IgD-negative memory B cell (primary cell): ENCODE data around the gene TMEM132D. TPM values are rescaled to one million over a fixed set of nuclear protein-coding genes. Genes with fewer than 3 reads are reported as not detected.

Experiments
- H3K27ac Mint-ChIP-seq, 3 donors: one replicate each; pipeline ENCODE4 v1.8.0; 2020 to 2022; ENCODE audit warnings: mild to moderate bottlenecking in 3 of 3, mixed read lengths in 3 of 3, moderate library complexity in 1 of 3
- H3K27me3 Mint-ChIP-seq: one replicate; pipeline ENCODE4 v1.8.0; 2021; ENCODE audit warnings: mixed read lengths
- H3K36me3 Mint-ChIP-seq: one replicate; pipeline ENCODE4 v1.8.0; 2020; ENCODE audit warnings: mild to moderate bottlenecking, mixed read lengths
- H3K4me1 Mint-ChIP-seq, 3 donors: one replicate each; pipeline ENCODE4 v1.8.0; 2020 to 2022; ENCODE audit warnings: mixed read lengths in 3 of 3, mild to moderate bottlenecking in 1 of 3
- H3K4me3 Mint-ChIP-seq, 4 donors: one replicate each; pipeline ENCODE4 v1.8.0; 2020 to 2022; ENCODE audit warnings: mild to moderate bottlenecking in 4 of 4, mixed read lengths in 4 of 4, moderate library complexity in 3 of 4
- H3K9me3 Mint-ChIP-seq, 3 donors: one replicate each; pipeline ENCODE4 v1.8.0; 2020 to 2021; ENCODE audit warnings: mixed read lengths in 3 of 3, mild to moderate bottlenecking in 1 of 3
- polyA plus RNA-seq: library from polyadenylated mRNA; unstranded; fragments of 300-500 nt; fragmentation: Illumina TruSeq; gene quantifications from one replicate; pipeline ENCODE4 v1.2.3, GENCODE V29; 2021

TMEM132D gene
- polyA plus RNA-seq, 1 donor from 2014 or later = not detected

DNA sequence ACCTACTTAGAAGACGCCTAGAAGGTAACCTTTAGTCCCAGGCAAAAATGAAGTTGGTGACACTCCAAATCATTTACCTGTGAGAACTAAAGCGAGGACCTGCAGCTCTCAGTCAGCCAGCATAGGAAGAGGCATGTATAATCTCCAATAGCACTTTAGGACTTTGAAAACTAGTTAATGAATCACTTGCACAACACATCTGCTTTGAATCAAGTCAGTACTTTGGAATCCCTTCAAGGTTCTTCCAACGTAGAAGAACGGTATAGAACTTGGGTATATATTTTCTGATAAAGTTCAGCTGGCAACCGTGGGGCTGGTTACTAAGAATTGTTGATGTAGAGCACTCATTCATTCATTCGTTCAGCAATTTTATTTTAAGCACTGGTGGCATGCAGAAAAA, 251.9 kb downstream of the TMEM132D start:
- H3K9me3 Mint-ChIP-seq = peaks cover 5 to 13% (median 5%) of the 10 kb centered on the region in 3 donors
- no peak overlapping the region for H3K4me3 Mint-ChIP-seq
- no peaks in the 10 kb centered on the region for H3K4me1 Mint-ChIP-seq
- no peak overlapping the region for H3K27ac Mint-ChIP-seq
- H3K36me3 Mint-ChIP-seq = no peaks in the 10 kb centered on the region
- H3K27me3 Mint-ChIP-seq = no peaks in the 10 kb centered on the region

DNA sequence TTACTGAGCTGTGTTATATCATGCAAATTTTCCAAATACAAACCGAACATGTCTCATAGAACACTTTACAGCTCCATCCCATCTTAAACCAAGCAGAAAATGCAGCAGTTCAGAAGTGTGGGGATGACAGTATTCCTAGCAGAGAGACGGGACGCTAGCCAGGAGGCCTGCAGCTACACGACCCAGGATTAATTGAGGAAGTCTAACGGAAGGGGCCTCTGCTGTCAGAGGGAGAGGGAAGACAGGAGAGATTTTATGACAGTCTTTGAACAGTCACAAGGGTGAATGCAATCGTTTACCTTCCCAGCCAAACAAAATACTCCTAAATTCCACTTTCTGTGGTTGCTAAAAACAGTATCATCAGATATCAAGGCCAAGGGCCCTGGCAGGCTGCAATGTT, 261.9 kb downstream of the TMEM132D start:
- Mint-ChIP-seq H3K9me3 (peaks cover 0 to 5% (median 0%) of the 10 kb centered on the region in 3 donors), H3K36me3 (no peaks in the 10 kb centered on the region), H3K4me3 (no peak overlapping the region), H3K4me1 (no peaks in the 10 kb centered on the region), H3K27ac (no peak overlapping the region), H3K27me3 (no peaks in the 10 kb centered on the region)

DNA sequence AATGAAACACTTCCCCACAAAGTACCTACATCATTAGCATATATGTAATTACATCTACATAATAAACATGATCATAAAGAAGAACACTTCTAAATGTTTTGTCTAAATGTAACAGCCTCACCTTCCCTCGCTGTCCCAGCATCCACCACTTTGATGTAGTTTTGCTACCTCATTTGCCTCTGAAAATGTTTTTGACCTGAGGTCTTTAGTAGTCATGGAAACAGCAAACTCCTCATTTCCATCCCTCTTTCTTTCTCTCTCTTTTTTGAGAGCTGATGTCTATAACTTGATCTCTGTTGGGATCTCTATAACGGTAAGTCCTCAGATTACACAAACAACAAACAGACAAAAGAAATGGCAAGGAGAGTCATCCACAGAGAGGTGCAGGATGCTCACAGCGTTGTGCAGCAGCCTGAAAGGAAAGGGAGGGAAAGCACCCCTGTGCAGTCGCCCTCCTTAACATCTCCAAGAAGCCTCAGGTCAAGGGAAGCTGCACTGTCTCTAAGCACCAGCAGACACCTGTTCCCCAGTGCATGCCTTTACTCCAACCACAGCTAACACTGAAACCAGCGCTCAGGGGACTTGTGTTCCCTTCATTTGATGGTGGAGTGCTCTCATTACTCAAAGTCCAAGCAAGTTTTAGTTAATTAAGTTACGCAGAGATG, 268.7 kb downstream of the TMEM132D start:
- H3K27me3 Mint-ChIP-seq = peaks cover 1% of the 10 kb centered on the region

DNA sequence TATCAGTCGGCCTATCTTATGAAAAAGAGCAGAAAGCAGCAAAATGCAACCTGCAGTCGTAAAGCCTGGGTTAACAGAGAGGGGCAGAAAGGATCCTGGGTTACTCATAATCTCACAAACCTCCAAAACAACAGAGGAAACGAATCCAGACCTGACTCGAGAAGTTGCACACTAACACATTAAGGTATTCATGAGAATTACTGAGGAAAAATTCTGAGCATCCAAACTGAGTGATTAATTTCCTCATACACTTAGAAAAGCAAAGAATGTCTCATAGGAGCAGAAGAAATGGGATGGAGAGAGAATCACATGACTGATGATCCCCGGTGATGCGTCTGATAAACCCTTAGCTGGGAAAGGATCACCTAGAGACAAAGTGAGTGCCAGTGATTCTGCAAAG, 272.5 kb downstream of the TMEM132D start:
- peaks cover 1% of the 10 kb centered on the region for H3K27me3 Mint-ChIP-seq
- H3K4me1 Mint-ChIP-seq = no peaks in the 10 kb centered on the region
- H3K9me3 Mint-ChIP-seq = peaks cover 0 to 2% (median 2%) of the 10 kb centered on the region in 3 donors
- H3K36me3 Mint-ChIP-seq = no peaks in the 10 kb centered on the region
- H3K27ac Mint-ChIP-seq = no peak overlapping the region
- H3K4me3 Mint-ChIP-seq = no peak overlapping the region

More for the DNA sequence above, 268.7 kb downstream of the TMEM132D start:
- no peaks in the 10 kb centered on the region for H3K36me3 Mint-ChIP-seq
- no peak overlapping the region for H3K4me3 Mint-ChIP-seq
- H3K27ac Mint-ChIP-seq = no peak overlapping the region
- H3K4me1 Mint-ChIP-seq = no peaks in the 10 kb centered on the region
- peaks cover 0 to 2% (median 0%) of the 10 kb centered on the region in 3 donors for H3K9me3 Mint-ChIP-seq

DNA sequence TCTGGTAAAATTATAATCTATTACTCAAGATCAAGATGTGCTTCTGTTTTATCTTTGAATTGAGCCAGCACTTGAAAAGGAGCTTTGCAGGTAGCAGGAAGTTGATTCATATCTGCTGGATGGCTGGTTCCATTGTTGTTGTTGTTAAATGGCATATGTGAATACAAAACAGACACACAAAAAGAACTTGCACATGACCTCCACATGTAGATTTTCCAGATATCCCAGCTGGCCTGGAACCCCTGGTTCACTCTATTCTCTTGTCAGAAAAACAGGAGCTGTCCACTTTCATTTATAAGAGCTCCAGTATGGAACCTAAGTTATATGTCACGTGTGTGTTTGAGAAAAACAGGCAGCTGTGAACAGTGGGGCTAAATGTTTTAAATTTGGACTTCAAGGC, 273.9 kb downstream of the TMEM132D start:
- Mint-ChIP-seq H3K27me3 (peaks cover 1% of the 10 kb centered on the region), H3K9me3 (peaks cover 2% of the 10 kb centered on the region in 3 donors), H3K27ac (no peak overlapping the region), H3K4me1 (no peaks in the 10 kb centered on the region), H3K36me3 (no peaks in the 10 kb centered on the region), H3K4me3 (no peak overlapping the region)

DNA sequence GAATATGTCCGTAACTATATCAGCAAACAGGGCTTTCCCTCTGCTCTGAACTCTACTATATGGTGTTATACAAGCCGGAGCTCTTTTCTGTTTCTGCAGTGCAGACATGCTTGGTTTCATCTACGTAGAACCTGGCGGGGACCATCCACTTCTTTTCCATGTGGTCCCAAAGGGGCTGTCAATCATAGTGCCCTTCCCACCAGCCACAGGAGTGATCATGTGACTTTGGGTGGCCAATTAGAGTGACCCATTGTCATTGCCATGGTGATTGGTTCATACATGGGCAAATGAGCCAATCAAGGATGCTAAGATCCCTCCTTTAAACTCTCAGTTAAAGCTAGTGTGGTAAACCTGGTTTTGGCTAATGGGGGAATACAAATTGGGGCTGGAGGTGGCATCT, 281.3 kb downstream of the TMEM132D start:
- Mint-ChIP-seq H3K9me3 (peaks cover 4 to 9% (median 6%) of the 10 kb centered on the region in 3 donors), H3K27ac (no peak overlapping the region), H3K4me3 (no peak overlapping the region), H3K4me1 (no peaks in the 10 kb centered on the region), H3K27me3 (no peaks in the 10 kb centered on the region), H3K36me3 (peaks cover 2% of the 10 kb centered on the region)

DNA sequence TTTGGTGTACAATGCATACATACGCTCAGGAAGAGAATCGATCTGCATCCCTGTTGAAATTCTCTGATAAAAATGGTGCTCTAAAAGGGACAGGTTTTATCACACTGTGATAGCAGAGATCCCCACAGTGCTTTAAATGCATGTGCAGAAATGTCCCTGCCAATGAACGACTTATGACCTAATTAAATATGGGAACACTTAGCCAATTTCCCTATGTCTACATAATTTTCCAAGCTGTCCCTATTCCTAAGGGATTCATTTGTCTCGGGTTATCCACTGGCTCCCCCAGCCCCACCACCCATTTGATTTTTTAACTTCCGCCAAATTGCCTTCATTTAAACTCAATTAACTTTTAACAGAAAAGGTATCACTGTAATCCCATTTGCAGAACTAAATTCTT, 284.6 kb downstream of the TMEM132D start:
- Mint-ChIP-seq H3K4me1 (no peaks in the 10 kb centered on the region), H3K4me3 (no peak overlapping the region), H3K36me3 (peaks cover 4% of the 10 kb centered on the region), H3K27me3 (no peaks in the 10 kb centered on the region), H3K9me3 (peaks cover 6 to 13% (median 13%) of the 10 kb centered on the region in 3 donors), H3K27ac (no peak overlapping the region)

DNA sequence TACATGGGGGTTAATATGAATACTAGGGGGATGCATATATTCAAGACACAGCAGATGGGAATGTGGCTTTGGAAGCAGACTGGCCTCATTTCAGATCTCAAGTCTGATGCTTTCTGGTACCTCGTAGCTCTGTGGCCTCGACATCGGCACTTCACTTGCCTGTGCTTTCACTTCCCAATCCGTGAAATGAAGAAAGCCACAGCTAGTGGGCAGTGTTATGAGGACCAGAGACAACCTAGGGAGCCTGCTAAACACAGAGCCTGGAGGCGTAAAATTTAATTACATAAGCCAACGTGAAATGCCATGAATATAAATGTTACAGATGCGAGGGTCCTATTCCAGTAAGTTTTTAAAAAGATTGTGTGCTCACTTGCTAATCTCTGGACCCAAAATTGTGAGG, 286.0 kb downstream of the TMEM132D start:
- no peaks in the 10 kb centered on the region for H3K4me1 Mint-ChIP-seq
- H3K9me3 Mint-ChIP-seq = peaks cover 5 to 13% (median 13%) of the 10 kb centered on the region in 3 donors
- H3K36me3 Mint-ChIP-seq = peaks cover 4% of the 10 kb centered on the region
- no peaks in the 10 kb centered on the region for H3K27me3 Mint-ChIP-seq
- H3K27ac Mint-ChIP-seq = no peak overlapping the region
- H3K4me3 Mint-ChIP-seq = no peak overlapping the region

DNA sequence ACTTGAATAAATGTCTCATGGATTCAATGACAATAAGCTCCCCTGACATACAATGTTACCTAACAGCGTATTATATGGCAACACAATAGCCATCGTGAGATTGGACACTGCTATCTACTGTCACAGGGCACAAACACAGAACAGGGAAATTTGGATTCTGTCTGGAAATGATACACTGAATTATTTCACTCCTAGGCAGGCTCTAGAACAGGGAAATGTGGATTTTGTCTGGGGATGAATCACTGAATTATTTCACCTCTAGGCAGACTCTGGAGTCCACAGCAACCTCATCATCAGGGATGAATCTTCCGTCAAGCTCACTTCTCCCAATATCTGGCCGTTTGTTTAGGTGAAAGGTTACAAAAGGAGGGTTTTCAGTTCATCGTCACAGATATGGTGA, 288.8 kb downstream of the TMEM132D start:
- Mint-ChIP-seq H3K4me1 (no peaks in the 10 kb centered on the region), H3K27ac (no peak overlapping the region), H3K36me3 (peaks cover 4% of the 10 kb centered on the region), H3K4me3 (no peak overlapping the region), H3K27me3 (no peaks in the 10 kb centered on the region), H3K9me3 (peaks cover 4 to 10% (median 7%) of the 10 kb centered on the region in 3 donors)

DNA sequence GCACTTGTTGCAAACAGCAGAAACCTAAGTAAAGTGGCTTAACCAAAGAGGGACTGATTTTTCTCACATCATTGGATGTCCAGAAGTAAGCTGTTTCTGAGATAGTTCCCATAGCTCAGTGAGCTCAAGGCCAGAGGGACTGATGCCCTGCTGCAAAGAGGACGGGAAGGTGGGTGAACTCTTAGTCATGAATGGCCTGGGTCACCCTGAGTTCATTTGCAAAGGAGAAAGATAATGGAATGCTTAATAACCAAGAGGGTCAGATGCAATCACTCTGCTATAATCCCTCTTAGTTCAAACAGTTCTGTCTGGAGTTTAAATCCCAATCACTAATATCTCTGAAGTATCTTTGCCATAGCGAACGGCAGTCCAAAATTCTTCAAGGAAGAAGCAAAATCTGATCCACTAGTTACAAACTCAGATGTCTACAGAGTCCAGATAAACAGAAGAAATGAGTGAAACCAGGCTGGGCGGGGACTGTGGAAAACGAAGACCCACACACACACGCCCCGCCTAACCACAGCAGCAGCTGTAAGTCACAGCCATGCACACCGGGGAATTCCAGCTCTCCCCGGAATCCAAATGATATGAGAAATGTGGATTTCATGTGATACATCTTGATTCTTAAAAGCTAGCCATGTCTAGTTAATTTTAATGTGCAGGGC, 289.5 kb downstream of the TMEM132D start:
- Mint-ChIP-seq H3K4me1 (no peaks in the 10 kb centered on the region), H3K9me3 (peaks cover 4 to 10% (median 7%) of the 10 kb centered on the region in 3 donors), H3K27ac (no peak overlapping the region), H3K27me3 (no peaks in the 10 kb centered on the region), H3K4me3 (no peak overlapping the region), H3K36me3 (peaks cover 4% of the 10 kb centered on the region)

DNA sequence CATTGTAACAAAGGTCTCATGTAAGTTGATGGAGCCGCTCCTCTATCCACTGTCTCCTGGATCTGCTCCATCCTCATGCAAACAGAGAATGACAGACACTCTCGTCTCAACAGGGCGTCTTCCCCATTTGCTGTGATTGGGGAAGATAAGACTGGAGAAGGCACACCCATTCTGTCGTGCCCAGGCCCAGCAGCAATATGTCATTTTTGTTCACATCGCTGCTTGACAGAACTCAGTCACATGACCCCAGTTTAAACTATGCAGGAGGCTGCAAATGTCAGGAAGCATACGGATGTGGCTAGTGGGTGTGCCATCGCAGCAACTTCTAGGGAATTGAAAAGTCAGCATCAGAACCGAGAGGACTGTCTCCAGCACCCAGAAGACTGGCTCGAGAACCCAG, 290.5 kb downstream of the TMEM132D start:
- H3K9me3 Mint-ChIP-seq = peaks cover 4 to 10% (median 4%) of the 10 kb centered on the region in 3 donors
- H3K4me1 Mint-ChIP-seq = no peaks in the 10 kb centered on the region
- H3K27me3 Mint-ChIP-seq = no peaks in the 10 kb centered on the region
- H3K27ac Mint-ChIP-seq = no peak overlapping the region
- no peak overlapping the region for H3K4me3 Mint-ChIP-seq
- H3K36me3 Mint-ChIP-seq = peaks cover 4% of the 10 kb centered on the region

DNA sequence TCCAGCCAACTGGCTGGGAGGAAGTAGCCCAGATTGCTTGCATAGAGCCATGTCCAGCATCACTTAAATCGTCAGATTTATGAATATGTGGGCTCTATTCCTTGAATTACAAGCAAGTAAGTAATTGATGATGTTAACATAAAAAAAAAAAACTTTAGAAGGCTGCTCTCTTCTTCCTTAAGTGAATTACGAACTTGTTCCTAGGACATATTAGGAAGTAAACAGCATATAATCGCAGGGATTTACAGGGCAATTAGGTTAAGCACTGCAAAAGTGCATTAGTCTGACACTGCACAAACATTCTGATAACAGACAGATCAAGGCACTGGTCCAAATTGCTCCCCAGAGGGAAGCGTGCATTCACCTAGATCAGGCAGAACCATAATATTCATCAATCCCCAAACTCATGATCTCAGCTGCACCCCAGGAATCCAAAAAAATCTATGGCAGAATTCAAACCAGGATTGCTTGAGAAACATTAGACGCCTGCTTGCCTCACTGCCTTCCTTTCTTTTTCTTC, 293.2 kb downstream of the TMEM132D start:
- H3K27ac Mint-ChIP-seq = no peak overlapping the region
- peaks cover 2% of the 10 kb centered on the region for H3K36me3 Mint-ChIP-seq
- H3K4me1 Mint-ChIP-seq = no peaks in the 10 kb centered on the region
- no peaks in the 10 kb centered on the region for H3K27me3 Mint-ChIP-seq
- H3K4me3 Mint-ChIP-seq = no peak overlapping the region
- H3K9me3 Mint-ChIP-seq = peaks cover 0 to 2% (median 1%) of the 10 kb centered on the region in 3 donors

DNA sequence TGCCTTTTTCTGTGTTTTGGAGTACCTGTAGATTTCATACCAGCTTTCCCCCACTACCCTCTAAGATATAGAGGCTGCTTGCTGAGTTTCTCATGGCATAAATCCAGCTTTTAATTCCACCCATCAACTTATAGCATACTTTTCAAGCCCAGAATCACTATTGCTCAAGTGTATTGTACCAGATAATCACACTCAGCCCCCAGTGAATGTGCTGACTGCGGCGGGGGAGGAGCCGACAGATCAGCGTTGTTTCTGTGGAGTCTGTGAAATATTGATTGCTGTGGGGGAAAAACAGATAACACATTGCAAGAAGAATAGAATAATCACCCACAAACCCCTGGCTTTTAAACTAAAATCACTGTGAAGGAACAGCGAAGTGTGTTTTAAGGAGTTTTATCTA, 296.1 kb downstream of the TMEM132D start:
- H3K27me3 Mint-ChIP-seq = no peaks in the 10 kb centered on the region
- H3K4me1 Mint-ChIP-seq = no peaks in the 10 kb centered on the region
- no peak overlapping the region for H3K4me3 Mint-ChIP-seq
- H3K36me3 Mint-ChIP-seq = peaks cover 2% of the 10 kb centered on the region
- peaks cover 0 to 7% (median 2%) of the 10 kb centered on the region in 3 donors for H3K9me3 Mint-ChIP-seq
- H3K27ac Mint-ChIP-seq = no peak overlapping the region

DNA sequence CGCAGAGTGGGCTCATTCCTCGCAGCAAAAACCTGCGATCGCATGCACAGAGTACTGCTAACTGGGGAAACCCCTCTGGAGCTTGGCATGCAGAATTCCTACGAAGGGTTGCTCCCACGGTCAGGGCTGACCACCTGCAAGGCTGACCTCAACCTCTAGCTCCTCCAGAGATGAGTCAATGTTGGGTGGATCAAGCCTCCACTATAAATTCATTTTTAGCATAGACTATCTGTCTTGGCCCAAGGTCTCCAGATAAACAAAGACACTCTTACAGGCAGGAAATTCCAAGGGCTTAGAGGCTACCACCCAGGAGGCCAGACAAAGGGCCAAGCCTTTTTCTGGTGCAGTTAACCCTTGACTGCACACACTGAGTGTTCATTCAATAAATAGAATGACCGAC, 296.5 kb downstream of the TMEM132D start:
- H3K9me3 Mint-ChIP-seq = peaks cover 0 to 7% (median 2%) of the 10 kb centered on the region in 3 donors
- H3K36me3 Mint-ChIP-seq = peaks cover 2% of the 10 kb centered on the region
- no peaks in the 10 kb centered on the region for H3K27me3 Mint-ChIP-seq
- no peak overlapping the region for H3K27ac Mint-ChIP-seq
- H3K4me1 Mint-ChIP-seq = no peaks in the 10 kb centered on the region
- H3K4me3 Mint-ChIP-seq = no peak overlapping the region

DNA sequence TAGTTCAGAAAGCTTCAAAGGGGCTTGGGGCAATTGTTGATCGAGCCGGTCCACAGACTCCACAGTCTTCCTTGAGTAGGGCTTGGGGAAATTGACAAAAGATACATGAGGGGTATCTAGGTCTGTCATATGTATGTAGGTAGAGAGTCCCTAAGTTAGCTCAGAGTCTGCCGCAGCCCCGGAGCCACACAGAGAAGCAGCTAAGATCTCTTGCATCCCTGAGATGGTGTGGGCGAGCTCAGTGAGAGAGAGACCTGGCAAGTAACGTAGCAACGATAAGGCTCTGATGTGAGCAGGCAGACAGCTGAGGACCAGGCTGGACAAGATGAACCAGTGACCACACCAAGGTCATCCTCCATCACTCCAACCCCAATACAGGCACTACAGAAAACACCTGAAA, 297.6 kb downstream of the TMEM132D start:
- Mint-ChIP-seq H3K27ac (no peak overlapping the region), H3K4me3 (no peak overlapping the region), H3K4me1 (no peaks in the 10 kb centered on the region), H3K27me3 (no peaks in the 10 kb centered on the region), H3K9me3 (peaks cover 0 to 10% (median 2%) of the 10 kb centered on the region in 3 donors), H3K36me3 (peaks cover 2% of the 10 kb centered on the region)

DNA sequence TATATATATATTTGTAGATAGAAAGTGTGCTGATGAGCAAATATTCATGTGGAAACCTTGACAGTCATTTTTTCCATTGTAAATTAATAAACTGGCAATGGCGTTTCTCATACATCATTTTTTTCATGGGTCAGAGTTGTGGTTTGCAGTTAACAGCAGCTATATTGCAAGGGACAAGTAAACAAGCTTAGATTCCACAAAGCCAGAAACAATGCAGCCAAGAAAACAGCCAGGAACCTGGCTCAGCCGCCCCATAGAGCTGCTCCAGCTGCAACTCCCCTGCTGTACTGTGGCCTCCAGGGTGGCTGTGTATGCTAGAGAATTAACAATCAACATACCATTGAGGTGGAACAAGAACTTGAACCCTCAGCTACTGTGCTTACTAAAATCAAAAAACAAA, 298.2 kb downstream of the TMEM132D start:
- Mint-ChIP-seq H3K4me3 (no peak overlapping the region), H3K27me3 (no peaks in the 10 kb centered on the region), H3K27ac (no peak overlapping the region), H3K4me1 (no peaks in the 10 kb centered on the region), H3K9me3 (peaks cover 0 to 11% (median 2%) of the 10 kb centered on the region in 3 donors), H3K36me3 (peaks cover 2% of the 10 kb centered on the region)
